Esophagus squamous epithelium (tissue), 4 donors: Measurements from ENCODE around the gene KAT5.

Experiments used
- CTCF ChIP-seq, 6 experiments: fragments of 450-650 bp in 4 of 6; fragments of 200-600 bp in 2 of 6; sonication (generic) in 2 of 6; IDR thresholded peaks; one replicate each; pipeline ENCODE4 v1.5.1; 2016 to 2019; ENCODE audit warnings: antibody characterized with exemption in 6 of 6, mild to moderate bottlenecking in 4 of 6, moderate library complexity in 4 of 6
- POLR2A ChIP-seq, 4 donors: fragments of 450-650 bp; IDR thresholded peaks; one replicate each; pipeline ENCODE4 v1.6.1; 2017; ENCODE audit warnings: antibody characterized with exemption in 4 of 4, mild to moderate bottlenecking in 4 of 4, moderate library complexity in 3 of 4

- peak in 2 of 6 experiments; percentile 12 to 24 for TF ChIP-seq CTCF (IDR thresholded peaks at IDR 0.05)
- no peak for TF ChIP-seq POLR2A (IDR thresholded peaks at IDR 0.05)
Measured at GRCh38 chr11:65744026-65744698, 32.1 kb downstream of the KAT5 start.
